Effector memory CD8-positive, alpha-beta T cell (primary cell): ENCODE data around the gene COL5A1.
"Not testable (repeated sequence)": the region's sequence is repeated elsewhere in the genome, so short reads cannot be mapped to it uniquely, and the experiment has no call there.

Source experiments
- ATAC-seq: fragments of 150-1000 bp; cut with Tn5 transposase; replicated peaks from 2 replicates; pipeline ENCODE4 v1.10.0; 2021; ENCODE audit warnings: mild to moderate bottlenecking, moderate library complexity
- DNase-seq, 3 experiments: peaks; one replicate each; pipeline ENCODE4 v3.0.0; 2021
- H3K27ac Mint-ChIP-seq, 2 donors: one replicate each; pipeline ENCODE4 v1.8.0; 2022; ENCODE audit warnings: mild to moderate bottlenecking in 2 of 2, mixed read lengths in 2 of 2, moderate library complexity in 2 of 2
- H3K27me3 Mint-ChIP-seq, 2 donors: one replicate each; pipeline ENCODE4 v1.8.0; 2022; ENCODE audit warnings: mixed read lengths in 2 of 2
- H3K36me3 Mint-ChIP-seq: one replicate; pipeline ENCODE4 v1.8.0; 2022; ENCODE audit warnings: mild to moderate bottlenecking, moderate library complexity, mixed read lengths; ENCODE audit not compliant: insufficient read depth
- H3K4me1 Mint-ChIP-seq, 2 donors: one replicate each; pipeline ENCODE4 v1.8.0; 2022; ENCODE audit warnings: low read depth in 2 of 2, mixed read lengths in 2 of 2
- H3K4me3 Mint-ChIP-seq, 2 donors: one replicate each; pipeline ENCODE4 v1.8.0; 2022; ENCODE audit warnings: mild to moderate bottlenecking in 2 of 2, mixed read lengths in 2 of 2, moderate library complexity in 2 of 2
- H3K9me3 Mint-ChIP-seq, 2 donors: one replicate each; pipeline ENCODE4 v1.8.0; 2022; ENCODE audit warnings: mixed read lengths in 2 of 2

COL5A1 gene

GRCh38 chr9:134698587-134699342 lies 57.2 kb downstream of the COL5A1 start:
- H3K9me3 Mint-ChIP-seq = no peaks in the 10 kb centered on the region
- ATAC-seq (no peak), DNase-seq (peak; percentile 7 to 22 (median 22))
- no peak overlapping the region for H3K4me3 Mint-ChIP-seq
- H3K36me3 Mint-ChIP-seq = no peaks in the 10 kb centered on the region
- H3K27me3 Mint-ChIP-seq = no peaks in the 10 kb centered on the region
- H3K4me1 Mint-ChIP-seq = peaks cover 0 to 4% of the 10 kb centered on the region in 2 donors
- no peak overlapping the region for H3K27ac Mint-ChIP-seq

GRCh38 chr9:134699343-134699740 lies 57.7 kb downstream of the COL5A1 start:
- Mint-ChIP-seq H3K9me3 (no peaks in the 10 kb centered on the region), H3K27me3 (no peaks in the 10 kb centered on the region), H3K36me3 (no peaks in the 10 kb centered on the region), H3K4me1 (peaks cover 0 to 3% of the 10 kb centered on the region in 2 donors), H3K4me3 (no peak overlapping the region), H3K27ac (no peak overlapping the region)
- no peak for ATAC-seq
- no peak for DNase-seq

DNA sequence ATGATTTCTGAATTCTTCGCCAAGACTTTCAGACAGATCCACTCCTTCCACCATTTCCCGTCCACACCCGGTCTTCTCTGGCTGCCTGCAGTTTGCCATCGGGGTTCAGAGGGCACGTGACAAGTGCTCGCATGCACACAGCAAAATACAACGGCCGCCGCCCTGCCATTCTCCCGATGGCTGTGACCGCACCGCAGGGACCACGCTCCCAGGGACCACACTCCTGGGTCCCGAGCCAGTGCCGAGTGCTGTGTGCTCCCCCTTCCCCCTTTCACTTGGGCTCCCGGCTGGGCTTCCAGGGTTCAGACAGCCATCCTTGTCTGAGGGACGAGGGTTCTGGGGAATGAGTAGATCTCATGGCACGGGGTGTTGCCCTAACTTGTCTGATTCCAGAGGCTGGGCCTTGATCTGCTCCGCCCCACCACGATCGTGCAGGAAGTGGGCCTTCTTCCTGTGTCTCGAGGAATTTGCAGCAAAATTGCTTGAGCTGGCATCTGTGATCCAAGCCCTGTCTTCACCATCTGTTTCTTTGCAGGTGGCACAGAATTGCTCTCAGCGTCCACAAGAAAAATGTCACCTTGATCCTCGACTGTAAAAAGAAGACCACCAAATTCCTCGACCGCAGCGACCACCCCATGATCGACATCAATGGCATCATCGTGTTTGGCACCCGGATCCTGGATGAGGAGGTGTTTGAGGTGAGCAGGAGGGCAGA lies 59.2 kb downstream of the COL5A1 start:
- H3K27ac Mint-ChIP-seq = no peak overlapping the region
- no peak for DNase-seq
- H3K4me1 Mint-ChIP-seq = peaks cover 0 to 2% of the 10 kb centered on the region in 2 donors
- no peak for ATAC-seq
- no peaks in the 10 kb centered on the region for H3K36me3 Mint-ChIP-seq
- no peaks in the 10 kb centered on the region for H3K9me3 Mint-ChIP-seq
- no peak overlapping the region for H3K4me3 Mint-ChIP-seq
- H3K27me3 Mint-ChIP-seq = peaks cover under 1 to 9% of the 10 kb centered on the region in 2 donors

- peaks cover 8 to 9% of the 10 kb centered on the region in 2 donors for H3K27me3 Mint-ChIP-seq
- no peaks in the 10 kb centered on the region for H3K36me3 Mint-ChIP-seq
- peaks cover 0 to 2% of the 10 kb centered on the region in 2 donors for H3K4me1 Mint-ChIP-seq
- ATAC-seq (no peak), DNase-seq (no peak)
- no peak overlapping the region for H3K27ac Mint-ChIP-seq
- H3K4me3 Mint-ChIP-seq = no peak overlapping the region
- H3K9me3 Mint-ChIP-seq = no peaks in the 10 kb centered on the region
Measured at GRCh38 chr9:134701581-134702259, 60.1 kb downstream of the COL5A1 start.

- Mint-ChIP-seq H3K9me3 (no peaks in the 10 kb centered on the region), H3K27ac (no peak overlapping the region), H3K27me3 (peaks cover 8 to 9% of the 10 kb centered on the region in 2 donors), H3K36me3 (no peaks in the 10 kb centered on the region), H3K4me1 (peaks cover 0 to 2% of the 10 kb centered on the region in 2 donors), H3K4me3 (no peak overlapping the region)
- ATAC-seq (no peak), DNase-seq (no peak)
Measured at GRCh38 chr9:134702291-134702690, 60.7 kb downstream of the COL5A1 start.

DNA sequence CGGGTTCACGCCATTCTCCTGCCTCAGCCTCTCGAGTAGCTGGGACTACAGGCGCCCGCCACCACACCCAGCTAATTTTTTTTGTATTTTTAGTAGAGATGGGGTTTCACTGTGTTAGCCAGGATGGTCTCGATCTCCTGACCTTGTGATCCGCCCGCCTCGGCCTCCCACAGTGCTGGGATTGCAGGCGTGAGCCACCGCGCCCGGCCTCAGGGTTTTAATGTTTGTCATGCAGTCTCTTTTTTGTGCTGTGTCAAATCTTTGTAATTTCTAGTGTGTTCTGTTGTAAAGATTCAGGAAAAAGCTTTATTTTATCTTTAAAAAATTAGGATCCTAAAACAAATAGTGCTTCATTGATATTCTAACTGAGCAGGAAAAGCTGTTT lies 62.1 kb downstream of the COL5A1 start:
- H3K27ac Mint-ChIP-seq, ATAC-seq: not testable (repeated sequence)

DNA sequence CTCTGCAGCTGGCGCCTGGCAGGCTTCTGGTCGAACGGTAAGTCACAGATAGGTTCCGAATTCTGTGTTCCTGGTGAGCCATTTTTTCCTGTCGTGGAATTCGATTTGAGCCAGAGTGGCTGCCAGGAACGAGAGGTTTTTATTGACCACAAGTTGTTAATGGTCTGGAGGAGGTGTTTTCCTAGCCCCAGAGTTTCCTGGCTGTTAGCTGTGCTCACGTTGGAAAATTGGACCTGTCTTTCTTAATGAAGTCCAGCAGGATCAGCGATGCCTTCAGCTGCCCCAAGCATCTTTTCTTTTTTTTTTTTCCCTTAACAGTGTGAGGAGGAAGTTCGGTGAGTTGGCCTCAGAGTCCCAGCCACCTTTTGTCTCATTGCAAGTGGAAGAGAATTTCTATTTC lies 62.9 kb downstream of the COL5A1 start:
- ATAC-seq (no peak), DNase-seq (no peak)
- no peaks in the 10 kb centered on the region for H3K9me3 Mint-ChIP-seq
- H3K4me1 Mint-ChIP-seq = peaks cover 0 to 2% of the 10 kb centered on the region in 2 donors
- H3K27me3 Mint-ChIP-seq = peaks cover 8 to 9% of the 10 kb centered on the region in 2 donors
- H3K4me3 Mint-ChIP-seq = no peak overlapping the region
- H3K27ac Mint-ChIP-seq = no peak overlapping the region
- no peaks in the 10 kb centered on the region for H3K36me3 Mint-ChIP-seq

More for the DNA sequence above, 62.1 kb downstream of the COL5A1 start:
- not testable (repeated sequence) for H3K4me1 Mint-ChIP-seq, H3K4me3 Mint-ChIP-seq, H3K9me3 Mint-ChIP-seq, H3K36me3 Mint-ChIP-seq, H3K27me3 Mint-ChIP-seq, DNase-seq

GRCh38 chr9:134705786-134706185 lies 64.2 kb downstream of the COL5A1 start:
- Mint-ChIP-seq H3K9me3 (no peaks in the 10 kb centered on the region), H3K4me3 (no peak overlapping the region), H3K27ac (peak overlapping the region in 1 of 2 donors; percentile 35), H3K27me3 (peaks cover 8 to 9% of the 10 kb centered on the region in 2 donors), H3K4me1 (peaks cover 0 to 3% of the 10 kb centered on the region in 2 donors), H3K36me3 (no peaks in the 10 kb centered on the region)
- ATAC-seq = no peak
- DNase-seq = no peak

- Mint-ChIP-seq H3K4me3 (no peak overlapping the region), H3K4me1 (peaks cover 0 to 3% of the 10 kb centered on the region in 2 donors), H3K36me3 (no peaks in the 10 kb centered on the region), H3K27ac (peak overlapping the region in 1 of 2 donors; percentile 35), H3K27me3 (peaks cover 8 to 9% of the 10 kb centered on the region in 2 donors), H3K9me3 (no peaks in the 10 kb centered on the region)
- DNase-seq (no peak), ATAC-seq (no peak)
Measured at GRCh38 chr9:134706522-134706921, 64.9 kb downstream of the COL5A1 start.

DNA sequence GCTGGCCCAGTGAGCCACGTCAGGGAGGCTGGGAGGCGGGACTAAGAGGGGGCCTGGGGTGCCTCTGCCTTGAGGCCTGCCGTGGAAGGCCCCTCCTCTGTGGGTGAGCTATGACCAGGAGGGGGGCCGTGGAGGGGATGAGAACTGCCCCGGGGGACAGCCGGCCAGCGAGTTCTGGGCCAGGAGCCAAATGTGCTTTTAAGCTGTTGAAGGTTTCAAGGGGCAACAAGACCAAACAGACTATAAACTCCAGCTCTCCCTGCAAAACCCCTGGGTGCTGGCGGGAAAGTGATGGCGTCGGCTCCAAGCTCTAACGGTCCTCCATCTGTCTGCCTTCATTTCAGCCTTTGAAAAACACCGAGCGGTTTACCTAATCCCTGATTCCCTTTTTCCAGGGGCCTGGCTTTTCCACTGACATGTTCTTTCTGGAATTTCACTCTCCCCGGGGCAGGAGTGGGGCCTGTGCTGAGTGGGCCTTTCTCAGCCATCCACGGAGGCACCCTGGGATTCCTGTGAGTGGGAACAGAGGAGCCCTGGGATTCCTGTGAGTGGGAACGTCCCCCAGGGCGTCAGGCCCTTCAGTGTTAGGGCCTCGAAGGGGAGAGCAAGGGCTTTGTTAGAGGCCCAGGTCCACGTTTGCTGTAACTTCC lies 65.6 kb downstream of the COL5A1 start:
- Mint-ChIP-seq H3K4me3 (no peak overlapping the region), H3K4me1 (peaks cover 0 to 5% of the 10 kb centered on the region in 2 donors), H3K27ac (no peak overlapping the region), H3K27me3 (peaks cover 8 to 9% of the 10 kb centered on the region in 2 donors), H3K36me3 (peaks cover 3% of the 10 kb centered on the region), H3K9me3 (no peaks in the 10 kb centered on the region)
- ATAC-seq (no peak), DNase-seq (no peak)

GRCh38 chr9:134707731-134708671 lies 66.4 kb downstream of the COL5A1 start:
- Mint-ChIP-seq H3K27ac (no peak overlapping the region), H3K36me3 (peaks cover 3% of the 10 kb centered on the region), H3K4me3 (no peak overlapping the region), H3K27me3 (peaks cover 8 to 9% of the 10 kb centered on the region in 2 donors), H3K9me3 (no peaks in the 10 kb centered on the region), H3K4me1 (peaks cover 0 to 6% of the 10 kb centered on the region in 2 donors)
- ATAC-seq (no peak), DNase-seq (no peak)

- Mint-ChIP-seq H3K27me3 (peaks cover 8 to 9% of the 10 kb centered on the region in 2 donors), H3K4me1 (peaks cover 0 to 8% of the 10 kb centered on the region in 2 donors), H3K36me3 (peaks cover 3% of the 10 kb centered on the region), H3K9me3 (no peaks in the 10 kb centered on the region), H3K27ac (no peak overlapping the region), H3K4me3 (no peak overlapping the region)
- DNase-seq (no peak), ATAC-seq (no peak)
Measured at GRCh38 chr9:134708672-134709038, 67.1 kb downstream of the COL5A1 start.
